Stomach (tissue), 9 donors: ENCODE data around the gene TEAD3. TPM values are rescaled to one million over a fixed set of nuclear protein-coding genes. Genes with fewer than 3 reads are reported as not detected.
"Not testable (repeated sequence)": the region's sequence is repeated elsewhere in the genome, so short reads cannot be mapped to it uniquely, and the experiment has no call there.

Source experiments
- DNase-seq, 2 donors: peaks; one replicate each; pipeline versions ENCODE4 v3.0.0 to v3.0.0-alpha.2; 2013 to 2019
- H3K27ac ChIP-seq, 5 donors: fragments of 200-600 bp in 4 of 5; sonication (generic) in 4 of 5; one replicate each; pipeline ENCODE4 v1.5.1; 2013 to 2019; ENCODE audit warnings: mild to moderate bottlenecking in 1 of 5, moderate library complexity in 1 of 5
- H3K27me3 ChIP-seq, 3 donors: fragments of 200-600 bp; sonication (generic); one replicate each; pipeline ENCODE4 v1.5.1; 2017 to 2019; ENCODE audit warnings: mixed run types in 1 of 3
- H3K36me3 ChIP-seq, 4 donors: fragments of 200-600 bp; sonication (generic); 1 replicate in 3 of 4; 2 replicates in 1 of 4; pipeline ENCODE4 v1.5.1; 2016 to 2019
- H3K4me1 ChIP-seq, 4 donors: fragments of 200-600 bp; sonication (generic); one replicate each; pipeline ENCODE4 v1.5.1; 2016 to 2019
- H3K4me3 ChIP-seq, 4 donors: fragments of 200-600 bp; sonication (generic) in 3 of 4; one replicate each; pipeline ENCODE4 v1.5.1; 2016 to 2019; ENCODE audit warnings: mild to moderate bottlenecking in 1 of 4
- H3K9me3 ChIP-seq, 4 donors: fragments of 200-600 bp; sonication (generic); one replicate each; pipeline ENCODE4 v1.5.1; 2016 to 2019
- EP300 ChIP-seq: sonication (generic); formaldehyde crosslinking; IDR thresholded peaks from one replicate; pipeline ENCODE4 v1.6.1; 2017; ENCODE audit warnings: antibody characterized with exemption
- POLR2A ChIP-seq, 4 donors: fragments of 450-650 bp; IDR thresholded peaks; one replicate each; pipeline ENCODE4 v1.6.1; 2016; ENCODE audit warnings: antibody characterized with exemption in 4 of 4, control low read depth in 2 of 4, mild to moderate bottlenecking in 1 of 4, moderate library complexity in 1 of 4
- POLR2AphosphoS5 ChIP-seq, 3 donors: sonication (generic); formaldehyde crosslinking; IDR thresholded peaks; one replicate each; pipeline ENCODE4 v1.6.1; 2016; ENCODE audit warnings: antibody characterized with exemption in 3 of 3
- WGBS, 5 donors: extraction: QIAGEN DNeasy Blood & Tissue Kit in 3 of 5; methylation state at CpG; one replicate each; pipeline versions ENCODE4 v1.1.5 to v1.1.7; 2013 to 2018; 5-methylcytosine and 5-hydroxymethylcytosine counted together
- intact Hi-C: fragments of 100-400 bp; cut with DNase I; formaldehyde crosslinking; loops from one replicate; pipeline ENCODE4 v1.15.1; 2023; ENCODE audit warnings: low total_unique reads
- polyA plus RNA-seq, 3 donors: library from polyadenylated mRNA; stranded (reverse); fragments of 200-250 nt; gene quantifications; one replicate each; pipeline ENCODE4 v1.2.3, GENCODE V29; 2013
- total RNA-seq, 5 donors: library from RNA; depleted of rRNA; stranded (reverse); fragments of >200 nt; gene quantifications; one replicate each; pipeline versions ENCODE4 v1.1.0 to v1.2.3, GENCODE V29; 2014 to 2016
- TF ChIP-seq, protein P1 (sequence below), 7 experiments: fragments of 450-650 bp in 4 of 7; fragments of 200-600 bp in 3 of 7; sonication (generic) in 3 of 7; IDR thresholded peaks; one replicate each; pipeline ENCODE4 v1.5.1; 2016 to 2019; ENCODE audit warnings: antibody characterized with exemption in 7 of 7, control low read depth in 2 of 7, mild to moderate bottlenecking in 1 of 7
- donor health status: healthy with polysubstance abuse.
- donor health status: Bipolar disorder and iron deficiency.
- donor health status: healthy.

The TEAD3 gene
- total and polyA plus RNA-seq, 8 donors = 13.0 to 49.1 (median 18.9) TPM

GRCh38 chr6:35519313-35520015 is 22.6 kb upstream of the TEAD3 start:
- no peak for DNase-seq
- intact Hi-C loops = loop anchor here (10.0 kb wide), 1 partner anchor 55 kb away; no protein-coding TSS in a partner anchor
- no peak for TF ChIP-seq POLR2AphosphoS5 (IDR thresholded peaks at IDR 0.05)
- TF ChIP-seq, protein P1, sequence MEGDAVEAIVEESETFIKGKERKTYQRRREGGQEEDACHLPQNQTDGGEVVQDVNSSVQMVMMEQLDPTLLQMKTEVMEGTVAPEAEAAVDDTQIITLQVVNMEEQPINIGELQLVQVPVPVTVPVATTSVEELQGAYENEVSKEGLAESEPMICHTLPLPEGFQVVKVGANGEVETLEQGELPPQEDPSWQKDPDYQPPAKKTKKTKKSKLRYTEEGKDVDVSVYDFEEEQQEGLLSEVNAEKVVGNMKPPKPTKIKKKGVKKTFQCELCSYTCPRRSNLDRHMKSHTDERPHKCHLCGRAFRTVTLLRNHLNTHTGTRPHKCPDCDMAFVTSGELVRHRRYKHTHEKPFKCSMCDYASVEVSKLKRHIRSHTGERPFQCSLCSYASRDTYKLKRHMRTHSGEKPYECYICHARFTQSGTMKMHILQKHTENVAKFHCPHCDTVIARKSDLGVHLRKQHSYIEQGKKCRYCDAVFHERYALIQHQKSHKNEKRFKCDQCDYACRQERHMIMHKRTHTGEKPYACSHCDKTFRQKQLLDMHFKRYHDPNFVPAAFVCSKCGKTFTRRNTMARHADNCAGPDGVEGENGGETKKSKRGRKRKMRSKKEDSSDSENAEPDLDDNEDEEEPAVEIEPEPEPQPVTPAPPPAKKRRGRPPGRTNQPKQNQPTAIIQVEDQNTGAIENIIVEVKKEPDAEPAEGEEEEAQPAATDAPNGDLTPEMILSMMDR (IDR thresholded peaks at IDR 0.05) = no peak
- no peak for TF ChIP-seq EP300
- no peak for TF ChIP-seq POLR2A (IDR thresholded peaks at IDR 0.05)
- no peak overlapping the region for H3K27ac ChIP-seq
- WGBS, 5 donors = 86 to 92% (median 89%) methylated on average over 9 of the region's 9 CpGs
- no peak overlapping the region for H3K4me3 ChIP-seq
- peaks cover 0 to 13% (median 6%) of the 10 kb centered on the region in 4 donors for H3K4me1 ChIP-seq
- H3K27me3 ChIP-seq = no peaks in the 10 kb centered on the region
- no peaks in the 10 kb centered on the region for H3K36me3 ChIP-seq
- no peaks in the 10 kb centered on the region for H3K9me3 ChIP-seq

- intact Hi-C loops = no loop called here
- Histone ChIP-seq H3K27me3 (no peaks in the 10 kb centered on the region), H3K36me3 (no peaks in the 10 kb centered on the region), H3K4me1 (peaks cover 0 to 13% (median 6%) of the 10 kb centered on the region in 4 donors), H3K27ac (no peak overlapping the region), H3K4me3 (no peak overlapping the region), H3K9me3 (no peaks in the 10 kb centered on the region)
- 94 to 99% (median 96%) methylated on average over 6 of the region's 6 CpGs for WGBS, 5 donors
- no peak for TF ChIP-seq EP300
- TF ChIP-seq POLR2A (IDR thresholded peaks at IDR 0.05) = no peak
- no peak for TF ChIP-seq POLR2AphosphoS5 (IDR thresholded peaks at IDR 0.05)
- TF ChIP-seq, protein P1 (IDR thresholded peaks at IDR 0.05) = no peak
- DNase-seq = no peak
Measured at GRCh38 chr6:35518566-35519312, 21.9 kb upstream of the TEAD3 start.

- H3K27ac ChIP-seq, H3K9me3 ChIP-seq, H3K36me3 ChIP-seq, H3K4me3 ChIP-seq, H3K27me3 ChIP-seq, intact Hi-C loops, H3K4me1 ChIP-seq, DNase-seq: not testable (repeated sequence)
- WGBS, 5 donors = 77 to 90% (median 82%) methylated on average over 7 of the region's 7 CpGs
Measured at GRCh38 chr6:35517978-35518377, 21.1 kb upstream of the TEAD3 start.

GRCh38 chr6:35516712-35517111 is 19.8 kb upstream of the TEAD3 start:
- Histone ChIP-seq H3K4me1 (peaks cover 0 to 6% (median 5%) of the 10 kb centered on the region in 4 donors), H3K27ac (no peak overlapping the region), H3K27me3 (peaks cover 0 to 18% (median 12%) of the 10 kb centered on the region in 3 donors), H3K36me3 (no peaks in the 10 kb centered on the region), H3K9me3 (no peaks in the 10 kb centered on the region), H3K4me3 (no peak overlapping the region)
- TF ChIP-seq, protein P1 (IDR thresholded peaks at IDR 0.05) = no peak
- no peak for TF ChIP-seq POLR2AphosphoS5 (IDR thresholded peaks at IDR 0.05)
- no peak for TF ChIP-seq EP300
- no peak for TF ChIP-seq POLR2A (IDR thresholded peaks at IDR 0.05)
- DNase-seq = no peak
- intact Hi-C loops = no loop called here
- 53 to 77% (median 67%) methylated on average over 6 of the region's 6 CpGs for WGBS, 5 donors

- H3K27ac ChIP-seq, H3K4me3 ChIP-seq, intact Hi-C loops, H3K9me3 ChIP-seq, H3K36me3 ChIP-seq, DNase-seq: not testable (repeated sequence)
- Histone ChIP-seq H3K27me3 (peaks cover 0 to 26% (median 19%) of the 10 kb centered on the region in 3 donors), H3K4me1 (peaks cover 0 to 14% (median 10%) of the 10 kb centered on the region in 4 donors)
- WGBS, 5 donors = 70 to 83% (median 80%) methylated on average over 6 of the region's 6 CpGs
Measured at GRCh38 chr6:35515939-35516338, 19.1 kb upstream of the TEAD3 start.
